Right lobe of liver (tissue), 6 donors: ENCODE data around the gene DCC. TPM values are rescaled to one million over a fixed set of nuclear protein-coding genes. Genes with fewer than 3 reads are reported as not detected.

Experiments used
- ATAC-seq, 4 donors: fragments of 200-7000 bp; cut with Tn5 transposase; one replicate each; pipeline ENCODE4 v1.9.1; 2020; ENCODE audit warnings: mild to moderate bottlenecking in 4 of 4, moderate library complexity in 4 of 4
- DNase-seq, 3 donors: peaks; one replicate each; pipeline ENCODE4 v3.0.0-alpha.2; 2020
- H3K27ac ChIP-seq, 3 donors: fragments of 200-600 bp; one replicate each; pipeline ENCODE4 v1.8.0; 2022
- H3K27me3 ChIP-seq, 2 donors: fragments of 200-600 bp; one replicate each; pipeline ENCODE4 v1.8.0; 2022
- H3K36me3 ChIP-seq, 4 donors: fragments of 200-600 bp; sonication (generic) in 1 of 4; one replicate each; pipeline versions ENCODE4 v1.5.1 to v1.8.0; 2017 to 2022; ENCODE audit warnings: control low read depth in 1 of 4
- H3K4me1 ChIP-seq, 4 donors: fragments of 200-600 bp; sonication (generic) in 1 of 4; one replicate each; pipeline versions ENCODE4 v1.5.1 to v1.8.0; 2017 to 2022; ENCODE audit warnings: control low read depth in 1 of 4
- H3K4me3 ChIP-seq, 3 donors: fragments of 200-600 bp; one replicate each; pipeline ENCODE4 v1.8.0; 2022
- H3K9me3 ChIP-seq, 4 donors: fragments of 200-600 bp; sonication (generic) in 1 of 4; one replicate each; pipeline versions ENCODE4 v1.5.1 to v1.8.0; 2017 to 2022; ENCODE audit warnings: control low read depth in 1 of 4
- CTCF ChIP-seq, 4 donors: fragments of 200-600 bp in 3 of 4; fragments of 450-650 bp in 1 of 4; IDR thresholded peaks; one replicate each; pipeline versions ENCODE4 v1.5.1 to v1.8.0; 2016 to 2022; ENCODE audit warnings: antibody characterized with exemption in 4 of 4, mild to moderate bottlenecking in 2 of 4
- POLR2A ChIP-seq: fragments of 450-650 bp; IDR thresholded peaks from one replicate; pipeline ENCODE4 v1.6.1; 2017; ENCODE audit warnings: antibody characterized with exemption, mild to moderate bottlenecking
- WGBS: methylation state at CpG from one replicate; pipeline ENCODE4 v1.1.6; 2018; ENCODE audit warnings: low coverage, low lambda C conversion rate; ENCODE audit not compliant: insufficient coverage; ENCODE audit errors: missing lambda C conversion rate; 5-methylcytosine and 5-hydroxymethylcytosine counted together
- intact Hi-C, 2 donors: fragments of 100-400 bp; cut with DNase I; formaldehyde crosslinking; loops; one replicate each; pipeline versions ENCODE4 v1.11.2 to v1.14.1; 2022
- total RNA-seq, 6 experiments: library from RNA; depleted of rRNA in 2 of 6; stranded (reverse); fragments of >200 nt in 2 of 6; fragmentation: NEBNext Ultra II Directional in 3 of 6; extraction: Animal tissue kit (Norgen Biotek cat#: 25700) in 3 of 6; gene quantifications; one replicate each; pipeline versions ENCODE4 v1.1.0 to v1.2.4, GENCODE V29; 2016 to 2023
- donor health status: DM: no; HTN: yes; CAD: no.
- donor health status: DM: no; HTN: no; CAD: no.
- donor health status: DM: no; HTN: no; CAD: no.
- donor health status: DM: no; HTN: yes; CAD: no.
- donor health status: DM: no; HTN: yes; CAD: no.

The DCC gene
- total RNA-seq, 6 experiments from 2014 or later, result 0.06 TPM; not detected in 5

DNA sequence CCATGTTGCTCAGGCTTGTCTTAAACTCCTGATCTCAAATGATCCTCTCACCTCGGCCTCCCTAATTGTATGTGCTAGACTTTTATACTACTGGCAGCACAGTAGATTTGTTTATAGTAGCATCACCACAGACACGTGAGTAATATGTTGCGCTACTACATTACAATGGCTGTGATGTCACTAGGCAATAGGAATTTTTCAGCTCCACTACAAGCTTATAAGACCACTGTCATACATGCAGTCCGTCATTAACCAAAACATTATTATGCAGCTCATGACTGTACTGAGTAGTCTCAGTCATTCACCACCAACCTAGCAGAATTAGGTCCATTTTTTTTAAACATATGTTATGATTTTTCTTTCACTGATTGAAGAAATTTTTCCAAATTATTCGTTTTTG, 398.9 kb downstream of the DCC start:
- no peak for TF ChIP-seq CTCF (IDR thresholded peaks at IDR 0.05)
- no peak for TF ChIP-seq POLR2A
- 35% methylated on average over 4 of the region's 5 CpGs for WGBS
- Histone ChIP-seq H3K27me3 (no peaks in the 10 kb centered on the region), H3K9me3 (no peaks in the 10 kb centered on the region), H3K4me3 (no peak overlapping the region), H3K27ac (no peak overlapping the region), H3K4me1 (no peaks in the 10 kb centered on the region), H3K36me3 (no peaks in the 10 kb centered on the region)
- DNase-seq, result no peak
- no peak for ATAC-seq
- intact Hi-C loops, result no loop called here

DNA sequence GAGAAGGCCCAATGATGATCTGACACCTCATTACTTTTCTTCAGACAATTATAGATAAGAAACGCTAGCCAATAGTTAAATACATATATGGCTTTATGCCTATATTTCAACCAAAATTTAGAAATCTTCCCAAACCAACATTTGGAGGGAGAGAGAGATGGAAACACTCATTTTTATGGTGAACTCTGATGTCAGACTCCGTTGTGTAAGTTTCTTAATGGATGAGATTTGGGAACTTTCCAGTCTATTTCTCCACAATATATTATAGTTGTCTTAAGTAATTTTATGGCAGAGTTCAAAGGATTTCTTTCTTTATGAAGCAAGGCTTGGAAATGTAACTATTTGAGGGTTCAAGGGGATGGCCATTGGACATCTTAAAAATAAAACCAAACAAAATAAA, 407.0 kb downstream of the DCC start:
- Histone ChIP-seq H3K4me1 (no peaks in the 10 kb centered on the region), H3K27ac (no peak overlapping the region), H3K36me3 (no peaks in the 10 kb centered on the region), H3K9me3 (no peaks in the 10 kb centered on the region), H3K27me3 (no peaks in the 10 kb centered on the region), H3K4me3 (no peak overlapping the region)
- intact Hi-C loops, result no loop called here
- WGBS, result 46% methylated on average over 2 of the region's 2 CpGs
- no peak for ATAC-seq
- DNase-seq, result no peak
- TF ChIP-seq POLR2A (no peak), CTCF (IDR thresholded peaks at IDR 0.05) (no peak)

DNA sequence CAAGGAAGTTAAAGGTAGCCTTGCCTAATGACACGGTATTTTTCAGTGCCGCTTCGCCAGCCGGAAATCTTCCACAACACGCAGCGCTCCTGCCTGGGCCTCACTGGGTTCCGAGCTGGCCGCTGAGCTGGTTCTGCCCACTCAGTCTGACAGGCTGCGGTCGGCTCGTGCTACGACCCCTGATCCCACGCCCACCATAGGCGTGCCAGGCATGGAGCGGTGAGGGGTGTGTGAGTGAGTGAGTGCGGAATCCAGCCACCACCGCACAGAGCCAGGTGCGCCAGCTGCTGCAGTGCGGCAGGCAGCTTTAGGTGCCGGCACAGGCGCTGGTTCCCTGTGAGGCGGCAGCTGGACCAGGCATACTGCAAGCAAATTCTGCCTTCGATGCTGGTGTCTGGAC, 407.9 kb downstream of the DCC start:
- TF ChIP-seq CTCF (IDR thresholded peaks at IDR 0.05) (no peak), POLR2A (no peak)
- peak in 1 of 4 donors; percentile 16 for ATAC-seq
- WGBS, result 58% methylated on average over 4 of the region's 23 CpGs

DNA sequence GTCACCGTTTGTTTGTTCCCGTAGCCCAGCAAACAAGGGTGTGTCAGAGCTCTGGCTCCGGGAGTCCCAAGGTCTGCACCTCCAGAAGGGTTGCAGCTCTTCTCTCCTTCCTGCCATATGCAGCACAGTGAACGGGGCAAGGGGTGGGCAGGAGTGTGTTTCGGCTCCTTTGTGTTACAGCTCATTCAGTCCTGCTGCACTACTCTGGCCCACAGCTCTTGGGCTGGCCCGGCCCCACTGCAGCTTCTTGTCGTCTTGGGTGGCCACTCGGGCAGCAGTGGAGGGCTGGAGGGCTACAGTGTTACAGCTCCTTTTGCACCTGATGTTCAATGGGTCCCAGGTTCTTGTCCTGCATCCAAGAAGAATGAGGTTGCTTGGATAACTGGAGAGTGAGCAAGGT, 408.3 kb downstream of the DCC start:
- Histone ChIP-seq H3K4me3 (no peak overlapping the region), H3K36me3 (no peaks in the 10 kb centered on the region), H3K27me3 (no peaks in the 10 kb centered on the region), H3K27ac (no peak overlapping the region), H3K4me1 (no peaks in the 10 kb centered on the region), H3K9me3 (no peaks in the 10 kb centered on the region)
- DNase-seq (no peak), ATAC-seq (no peak)
- TF ChIP-seq CTCF (IDR thresholded peaks at IDR 0.05) (no peak), POLR2A (no peak)
- intact Hi-C loops, result no loop called here
- WGBS, result no CpG with 5 or more reads among the region's 8 CpGs

More for the DNA sequence above, 407.9 kb downstream of the DCC start:
- no peaks in the 10 kb centered on the region for H3K36me3 ChIP-seq
- DNase-seq, result no peak
- no peaks in the 10 kb centered on the region for H3K27me3 ChIP-seq
- H3K27ac ChIP-seq, result no peak overlapping the region
- no peaks in the 10 kb centered on the region for H3K4me1 ChIP-seq
- intact Hi-C loops, result no loop called here
- no peak overlapping the region for H3K4me3 ChIP-seq
- H3K9me3 ChIP-seq, result no peaks in the 10 kb centered on the region

- no peak for ATAC-seq
- Histone ChIP-seq H3K9me3 (no peaks in the 10 kb centered on the region), H3K27ac (no peak overlapping the region), H3K36me3 (no peaks in the 10 kb centered on the region), H3K4me3 (no peak overlapping the region), H3K27me3 (no peaks in the 10 kb centered on the region), H3K4me1 (no peaks in the 10 kb centered on the region)
- TF ChIP-seq CTCF (IDR thresholded peaks at IDR 0.05) (no peak), POLR2A (no peak)
- WGBS, result 19% methylated on average over 1 of the region's 1 CpG
- intact Hi-C loops, result no loop called here
- DNase-seq, result no peak
Measured at GRCh38 chr18:52749542-52749941, 409.5 kb downstream of the DCC start.
